Measurements from ENCODE around the gene VGLL3.

Gene VGLL3

GRCh38 chr3:86973440-86973839 is 17.5 kb downstream of the VGLL3 start:
- no peaks in the 10 kb centered on the region for H3K9me3 ChIP-seq (ENCODE audit: control insufficient read depth, low read length)
- no peak overlapping the region for H3K4me3 ChIP-seq (ENCODE audit: extremely low read depth, insufficient read depth, low read length, poor library complexity, severe bottlenecking)
- no peak overlapping the region for H3K27ac ChIP-seq (ENCODE audit: low read depth, low read length, severe bottlenecking)
- 90 to 93% methylated on average over 2 of the region's 3 CpGs for WGBS, 2 experiments (ENCODE audit: insufficient coverage in 2 of 2)
- peaks cover 10% of the 10 kb centered on the region for H3K4me1 ChIP-seq (ENCODE audit: control insufficient read depth, insufficient read depth, low read length, poor library complexity, severe bottlenecking)
- no peaks in the 10 kb centered on the region for H3K36me3 ChIP-seq (ENCODE audit: control insufficient read depth, insufficient read depth, low read length)

DNA sequence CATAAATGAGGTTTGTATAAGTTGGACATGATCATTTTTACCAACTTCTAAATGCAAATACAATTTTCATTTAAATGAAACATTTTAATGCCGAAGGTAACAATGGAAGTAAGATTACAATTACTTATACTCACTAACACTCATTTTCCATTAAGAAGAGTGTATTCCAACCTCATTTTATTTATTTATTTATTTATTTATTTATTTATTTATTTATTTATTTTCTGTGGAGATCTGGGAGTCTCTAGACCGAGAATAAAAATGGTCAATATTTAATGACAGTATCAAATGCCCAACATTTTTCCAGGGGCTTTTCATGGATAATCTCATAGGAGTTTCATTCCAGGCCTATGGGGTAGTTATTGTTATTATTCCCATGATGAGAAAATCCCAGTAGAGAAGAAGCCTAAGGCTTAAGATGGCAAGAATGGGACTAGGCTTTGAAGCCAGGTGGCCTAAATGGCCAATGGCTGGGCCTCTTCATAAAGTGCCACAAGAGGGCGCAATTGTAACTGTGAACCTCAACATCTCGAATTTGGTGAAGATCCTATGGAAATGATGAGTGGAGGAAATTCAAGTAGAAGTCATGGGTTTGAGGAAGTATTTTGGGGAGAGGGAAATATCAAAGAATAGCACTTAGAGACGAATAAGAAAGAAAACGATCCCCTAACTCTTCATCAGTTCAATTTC is 21.3 kb downstream of the VGLL3 start:
- H3K9me3 ChIP-seq (ENCODE audit: control insufficient read depth, low read length) = no peaks in the 10 kb centered on the region
- no peaks in the 10 kb centered on the region for H3K36me3 ChIP-seq (ENCODE audit: control insufficient read depth, insufficient read depth, low read length)
- WGBS, 2 experiments (ENCODE audit: insufficient coverage in 2 of 2) = 35 to 54% methylated on average over 2 to 4 of the region's 6 CpGs
- H3K4me3 ChIP-seq (ENCODE audit: extremely low read depth, insufficient read depth, low read length, poor library complexity, severe bottlenecking) = no peak overlapping the region
- no peaks in the 10 kb centered on the region for H3K4me1 ChIP-seq (ENCODE audit: control insufficient read depth, insufficient read depth, low read length, poor library complexity, severe bottlenecking)
- H3K27ac ChIP-seq (ENCODE audit: low read depth, low read length, severe bottlenecking) = no peak overlapping the region

GRCh38 chr3:86968244-86968932 is 22.6 kb downstream of the VGLL3 start:
- Histone ChIP-seq H3K4me3 (ENCODE audit: extremely low read depth, insufficient read depth, low read length, poor library complexity, severe bottlenecking) (no peak overlapping the region), H3K9me3 (ENCODE audit: control insufficient read depth, low read length) (no peaks in the 10 kb centered on the region), H3K4me1 (ENCODE audit: control insufficient read depth, insufficient read depth, low read length, poor library complexity, severe bottlenecking) (no peaks in the 10 kb centered on the region), H3K27ac (ENCODE audit: low read depth, low read length, severe bottlenecking) (no peak overlapping the region), H3K36me3 (ENCODE audit: control insufficient read depth, insufficient read depth, low read length) (no peaks in the 10 kb centered on the region)
- WGBS, 2 experiments (ENCODE audit: insufficient coverage in 2 of 2) = 95 to 97% methylated on average over 5 to 6 of the region's 7 CpGs

DNA sequence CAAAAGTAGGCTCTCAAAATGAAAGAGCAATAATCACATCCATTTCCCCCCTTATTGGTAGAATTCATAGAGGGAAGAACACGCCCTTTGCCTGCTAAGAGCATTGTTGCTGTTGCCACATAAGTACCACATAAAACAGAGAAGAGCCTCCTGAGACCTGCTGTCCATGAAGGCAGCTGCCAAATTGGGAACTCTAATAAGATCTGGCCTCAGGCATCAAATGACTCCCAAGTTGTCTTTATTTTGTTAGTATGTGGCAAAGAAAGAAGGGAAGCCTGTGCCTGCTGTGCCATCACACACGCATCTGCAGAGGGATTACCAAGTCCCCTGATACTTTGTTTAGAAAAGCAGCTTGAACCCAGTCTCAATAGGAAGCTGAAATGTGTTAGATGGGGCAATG is 23.9 kb downstream of the VGLL3 start:
- Histone ChIP-seq H3K4me1 (ENCODE audit: control insufficient read depth, insufficient read depth, low read length, poor library complexity, severe bottlenecking) (no peaks in the 10 kb centered on the region), H3K27ac (ENCODE audit: low read depth, low read length, severe bottlenecking) (no peak overlapping the region), H3K36me3 (ENCODE audit: control insufficient read depth, insufficient read depth, low read length) (no peaks in the 10 kb centered on the region), H3K4me3 (ENCODE audit: extremely low read depth, insufficient read depth, low read length, poor library complexity, severe bottlenecking) (no peak overlapping the region), H3K9me3 (ENCODE audit: control insufficient read depth, low read length) (no peaks in the 10 kb centered on the region)
- WGBS, 2 experiments (ENCODE audit: insufficient coverage in 2 of 2) = 78% methylated on average over 1 of the region's 2 CpGs; no CpG with 5 or more reads in 1 of the 2 experiments

- WGBS, 2 experiments (ENCODE audit: insufficient coverage in 2 of 2) = 74 to 100% methylated on average over 2 of the region's 3 CpGs
- Histone ChIP-seq H3K4me3 (ENCODE audit: extremely low read depth, insufficient read depth, low read length, poor library complexity, severe bottlenecking) (no peak overlapping the region), H3K4me1 (ENCODE audit: control insufficient read depth, insufficient read depth, low read length, poor library complexity, severe bottlenecking) (peaks cover 4% of the 10 kb centered on the region), H3K27ac (ENCODE audit: low read depth, low read length, severe bottlenecking) (no peak overlapping the region), H3K9me3 (ENCODE audit: control insufficient read depth, low read length) (no peaks in the 10 kb centered on the region), H3K36me3 (ENCODE audit: control insufficient read depth, insufficient read depth, low read length) (no peaks in the 10 kb centered on the region)
These were observed 25.8 kb downstream of the VGLL3 start for GRCh38 chr3:86965166-86965565.

GRCh38 chr3:86963611-86964010 is 27.3 kb downstream of the VGLL3 start:
- Histone ChIP-seq H3K36me3 (ENCODE audit: control insufficient read depth, insufficient read depth, low read length) (no peaks in the 10 kb centered on the region), H3K4me3 (ENCODE audit: extremely low read depth, insufficient read depth, low read length, poor library complexity, severe bottlenecking) (no peak overlapping the region), H3K4me1 (ENCODE audit: control insufficient read depth, insufficient read depth, low read length, poor library complexity, severe bottlenecking) (peaks cover 4% of the 10 kb centered on the region), H3K9me3 (ENCODE audit: control insufficient read depth, low read length) (no peaks in the 10 kb centered on the region), H3K27ac (ENCODE audit: low read depth, low read length, severe bottlenecking) (no peak overlapping the region)
- WGBS, 2 experiments (ENCODE audit: insufficient coverage in 2 of 2) = 100% methylated on average over 1 of the region's 1 CpG; no CpG with 5 or more reads in 1 of the 2 experiments

DNA sequence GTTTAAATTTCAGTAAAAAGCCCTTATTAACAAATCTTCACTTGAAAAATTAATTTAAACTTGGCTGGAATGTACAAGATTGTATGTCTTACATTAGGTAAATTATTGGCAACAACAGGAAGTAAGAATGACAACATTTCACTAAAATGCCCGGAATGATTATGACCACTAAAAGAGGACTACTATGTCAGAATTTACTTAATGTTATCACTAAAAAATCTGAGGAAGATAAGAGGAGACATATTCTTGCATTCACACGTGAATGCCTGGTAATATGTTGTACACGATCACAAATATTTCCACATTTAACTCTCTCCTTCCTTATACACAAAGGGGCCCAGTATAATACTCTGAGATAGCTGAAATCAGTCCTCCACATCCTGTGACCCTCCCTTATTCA is 29.7 kb downstream of the VGLL3 start:
- Histone ChIP-seq H3K27ac (ENCODE audit: low read depth, low read length, severe bottlenecking) (no peak overlapping the region), H3K36me3 (ENCODE audit: control insufficient read depth, insufficient read depth, low read length) (no peaks in the 10 kb centered on the region), H3K4me1 (ENCODE audit: control insufficient read depth, insufficient read depth, low read length, poor library complexity, severe bottlenecking) (peaks cover 4% of the 10 kb centered on the region), H3K4me3 (ENCODE audit: extremely low read depth, insufficient read depth, low read length, poor library complexity, severe bottlenecking) (no peak overlapping the region), H3K9me3 (ENCODE audit: control insufficient read depth, low read length) (no peaks in the 10 kb centered on the region)
- WGBS, 2 experiments (ENCODE audit: insufficient coverage in 2 of 2) = 82 to 90% methylated on average over 2 of the region's 3 CpGs

GRCh38 chr3:86960550-86960949 is 30.4 kb downstream of the VGLL3 start:
- Histone ChIP-seq H3K4me3 (ENCODE audit: extremely low read depth, insufficient read depth, low read length, poor library complexity, severe bottlenecking) (no peak overlapping the region), H3K36me3 (ENCODE audit: control insufficient read depth, insufficient read depth, low read length) (no peaks in the 10 kb centered on the region), H3K4me1 (ENCODE audit: control insufficient read depth, insufficient read depth, low read length, poor library complexity, severe bottlenecking) (peaks cover 4% of the 10 kb centered on the region), H3K27ac (ENCODE audit: low read depth, low read length, severe bottlenecking) (no peak overlapping the region), H3K9me3 (ENCODE audit: control insufficient read depth, low read length) (no peaks in the 10 kb centered on the region)
- WGBS, 2 experiments (ENCODE audit: insufficient coverage in 2 of 2) = no CpG with 5 or more reads among the region's 3 CpGs

DNA sequence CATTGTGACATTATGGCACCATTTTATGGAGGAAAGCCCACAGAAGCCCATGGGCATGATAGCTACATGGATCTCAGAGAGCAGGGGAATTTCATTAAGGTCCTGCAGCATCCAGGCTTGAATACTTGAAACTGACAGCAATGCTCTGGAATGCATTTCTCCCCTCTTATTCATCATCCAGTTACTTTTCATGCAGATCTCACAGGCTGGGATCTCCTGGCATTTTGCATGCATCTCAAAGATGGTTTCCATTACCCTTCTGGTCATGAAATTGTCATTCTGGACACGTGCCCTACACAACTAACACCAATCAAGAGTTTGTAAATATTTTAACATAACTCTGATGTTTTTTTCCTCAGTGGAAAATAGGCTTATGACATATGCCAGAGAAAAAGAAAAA is 32.4 kb downstream of the VGLL3 start:
- Histone ChIP-seq H3K4me1 (ENCODE audit: control insufficient read depth, insufficient read depth, low read length, poor library complexity, severe bottlenecking) (peaks cover 4% of the 10 kb centered on the region), H3K9me3 (ENCODE audit: control insufficient read depth, low read length) (no peaks in the 10 kb centered on the region), H3K27ac (ENCODE audit: low read depth, low read length, severe bottlenecking) (no peak overlapping the region), H3K4me3 (ENCODE audit: extremely low read depth, insufficient read depth, low read length, poor library complexity, severe bottlenecking) (no peak overlapping the region), H3K36me3 (ENCODE audit: control insufficient read depth, insufficient read depth, low read length) (no peaks in the 10 kb centered on the region)
- WGBS, 2 experiments (ENCODE audit: insufficient coverage in 2 of 2) = no CpG with 5 or more reads among the region's 1 CpG

- Histone ChIP-seq H3K4me3 (ENCODE audit: extremely low read depth, insufficient read depth, low read length, poor library complexity, severe bottlenecking) (no peak overlapping the region), H3K4me1 (ENCODE audit: control insufficient read depth, insufficient read depth, low read length, poor library complexity, severe bottlenecking) (no peaks in the 10 kb centered on the region), H3K36me3 (ENCODE audit: control insufficient read depth, insufficient read depth, low read length) (no peaks in the 10 kb centered on the region), H3K9me3 (ENCODE audit: control insufficient read depth, low read length) (no peaks in the 10 kb centered on the region), H3K27ac (ENCODE audit: low read depth, low read length, severe bottlenecking) (no peak overlapping the region)
- 100% methylated on average over 1 of the region's 2 CpGs; no CpG with 5 or more reads in 1 of the 2 experiments for WGBS, 2 experiments (ENCODE audit: insufficient coverage in 2 of 2)
These were observed 36.2 kb downstream of the VGLL3 start for GRCh38 chr3:86954747-86955146.

DNA sequence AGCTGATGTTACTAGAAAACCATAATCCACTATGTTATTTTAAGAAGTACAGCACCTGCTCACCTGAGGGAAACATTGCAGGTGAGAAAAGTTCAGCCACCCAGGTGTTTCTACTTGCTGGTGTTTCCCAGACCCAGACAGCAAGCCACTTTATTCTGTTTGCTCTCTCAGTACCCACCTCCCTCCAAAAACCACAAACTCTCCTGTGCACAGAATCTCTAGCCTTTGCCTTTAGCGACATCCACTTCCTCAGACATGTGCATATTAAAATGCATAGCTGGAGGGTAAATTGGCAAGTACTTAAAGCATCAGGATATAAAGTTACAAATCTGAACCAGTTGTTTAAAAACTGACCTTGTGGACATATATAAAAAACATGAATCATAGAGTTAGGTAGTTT is 36.7 kb downstream of the VGLL3 start:
- H3K36me3 ChIP-seq (ENCODE audit: control insufficient read depth, insufficient read depth, low read length) = no peaks in the 10 kb centered on the region
- no peak overlapping the region for H3K27ac ChIP-seq (ENCODE audit: low read depth, low read length, severe bottlenecking)
- H3K4me3 ChIP-seq (ENCODE audit: extremely low read depth, insufficient read depth, low read length, poor library complexity, severe bottlenecking) = no peak overlapping the region
- no peaks in the 10 kb centered on the region for H3K4me1 ChIP-seq (ENCODE audit: control insufficient read depth, insufficient read depth, low read length, poor library complexity, severe bottlenecking)
- WGBS, 2 experiments (ENCODE audit: insufficient coverage in 2 of 2) = no CpG with 5 or more reads among the region's 1 CpG
- H3K9me3 ChIP-seq (ENCODE audit: control insufficient read depth, low read length) = no peaks in the 10 kb centered on the region
